SK-N-SH treated with all-trans-retinoic acid at 6 μM for 48 hours (cell line): ENCODE data around the gene TRPM5.

Source experiments
- RARB ChIP-seq: fragments of 250-450 bp; sonication (Bioruptor Pico); IDR thresholded peaks from 2 replicates; pipeline ENCODE4 v1.8.0; 2021; ENCODE audit warnings: mild to moderate bottlenecking, moderate library complexity
- ZC3H10 ChIP-seq: fragments of 250-450 bp; sonication (Bioruptor Pico); IDR thresholded peaks from 2 replicates; pipeline ENCODE4 v1.5.1; 2021; ENCODE audit warnings: mild to moderate bottlenecking, moderate library complexity
- ZNF565 ChIP-seq: fragments of 450-650 bp; formaldehyde crosslinking; conservative IDR thresholded peaks from 2 replicates; pipeline ENCODE4 v1.5.0; 2020; ENCODE audit warnings: low read depth, mild to moderate bottlenecking, moderate library complexity

GRCh38 chr11:2443406-2443805 lies 908 bp downstream of the TRPM5 start:
- TF ChIP-seq ZC3H10 (CRISPR knock-in tag) (no peak), RARB (CRISPR knock-in tag) (no peak), ZNF565 (CRISPR knock-in tag) (no peak)
